SK-N-SH (cell line): ENCODE data around the gene PSMF1. TPM values are rescaled to one million over a fixed set of nuclear protein-coding genes. Genes with fewer than 3 reads are reported as not detected.

ENCODE experiments used
- CTCF ChIA-PET: fragments of 300-600, 350-600 bp; formaldehyde crosslinking; extraction: SDS; loops from one replicate; lab custom pipeline; 2021; lab: Yijun Ruan, JAX
- POLR2A ChIA-PET: fragments of 350-600 bp; sonication (Branson Sonifier 250); formaldehyde crosslinking; extraction: SDS; loops from one replicate; lab custom pipeline; 2020; ENCODE audit warnings: antibody characterized with exemption, inconsistent platforms; lab: Yijun Ruan, JAX
- DNase-seq: peaks from one replicate; pipeline ENCODE4 v3.0.0; 2012
- H2AFZ ChIP-seq: fragments of 200-600 bp; sonication (generic); 2 replicates; pipeline ENCODE4 v1.8.1; 2016; ENCODE audit warnings: antibody characterized with exemption, mild to moderate bottlenecking, low read depth
- H3F3A ChIP-seq: fragments of 200-600 bp; sonication (generic); replicated peaks from 2 replicates; pipeline ENCODE3; 2016; ENCODE audit warnings: antibody characterized with exemption, mild to moderate bottlenecking; ENCODE audit not compliant: insufficient read depth
- H3K27ac ChIP-seq, 2 experiments: fragments of 200-500 bp in 1 of 2; fragments of 200-600 bp in 1 of 2; sonication (Bioruptor generic) in 1 of 2; sonication (generic), shearing (Covaris generic) in 1 of 2; 2 replicates each; pipeline versions ENCODE4 v1.5.1 to v1.6.1; 2014 to 2016; ENCODE audit warnings: low read depth in 2 of 2, inconsistent platforms in 1 of 2, low read length in 1 of 2, mild to moderate bottlenecking in 1 of 2, mixed read lengths in 1 of 2
- H3K27me3 ChIP-seq: fragments of 200-600 bp; sonication (generic), shearing (Covaris generic); 2 replicates; pipeline ENCODE4 v1.6.1; 2016; ENCODE audit warnings: mixed run types; ENCODE audit not compliant: insufficient read depth
- H3K36me3 ChIP-seq, 2 experiments: fragments of 200-500 bp in 1 of 2; fragments of 200-600 bp in 1 of 2; sonication (Bioruptor generic) in 1 of 2; sonication (generic) in 1 of 2; replicated peaks in 1 of 2; 2 replicates each; pipeline versions ENCODE3 to v1.5.1; 2014 to 2016; ENCODE audit warnings: low read length in 1 of 2, mild to moderate bottlenecking in 1 of 2; ENCODE audit not compliant: insufficient read depth in 2 of 2, control insufficient read depth in 1 of 2
- H3K4me1 ChIP-seq, 2 experiments: fragments of 200-500 bp in 1 of 2; fragments of 200-600 bp in 1 of 2; sonication (Bioruptor generic) in 1 of 2; sonication (generic), shearing (Covaris generic) in 1 of 2; 2 replicates each; pipeline versions ENCODE4 v1.5.1 to v1.6.1; 2014 to 2016; ENCODE audit warnings: low read depth in 1 of 2, low read length in 1 of 2, mixed run types in 1 of 2; ENCODE audit not compliant: insufficient read depth in 2 of 2, control insufficient read depth in 1 of 2
- H3K4me2 ChIP-seq: fragments of 200-600 bp; sonication (generic), shearing (Covaris generic); 2 replicates; pipeline ENCODE4 v1.6.1; 2017; ENCODE audit warnings: mixed run types
- H3K4me3 ChIP-seq, 2 experiments: fragments of 200-500 bp in 1 of 2; fragments of 200-600 bp in 1 of 2; sonication (Bioruptor generic) in 1 of 2; sonication (generic), shearing (Covaris generic) in 1 of 2; 2 replicates each; pipeline versions ENCODE4 v1.5.1 to v1.8.1; 2014 to 2016; ENCODE audit warnings: low read depth in 2 of 2, inconsistent platforms in 1 of 2, low read length in 1 of 2, mild to moderate bottlenecking in 1 of 2, mixed read lengths in 1 of 2, moderate library complexity in 1 of 2
- H3K79me2 ChIP-seq: fragments of 200-600 bp; sonication (generic); 2 replicates; pipeline ENCODE4 v1.8.1; 2017; ENCODE audit warnings: mild to moderate bottlenecking; ENCODE audit not compliant: insufficient read depth
- H3K9ac ChIP-seq: fragments of 200-600 bp; sonication (generic); 2 replicates; pipeline ENCODE4 v1.6.1; 2017; ENCODE audit warnings: mixed run types
- H3K9me2 ChIP-seq: fragments of 200-600 bp; sonication (generic); 2 replicates; pipeline ENCODE4 v1.6.1; 2017; ENCODE audit warnings: mixed run types
- H3K9me3 ChIP-seq: fragments of 200-600 bp; sonication (generic); 2 replicates; pipeline ENCODE4 v1.6.1; 2017; ENCODE audit warnings: mixed run types, mild to moderate bottlenecking, moderate library complexity
- H4K20me1 ChIP-seq: fragments of 200-600 bp; sonication (generic); 2 replicates; pipeline ENCODE4 v1.6.1; 2017; ENCODE audit warnings: mild to moderate bottlenecking, mixed run types; ENCODE audit not compliant: insufficient read depth
- CHD2 ChIP-seq: fragments of 150-350 bp; IDR thresholded peaks from 2 replicates; pipeline ENCODE4 v1.6.1; 2018; ENCODE audit warnings: low read length; ENCODE audit not compliant: partially characterized antibody
- EP300 ChIP-seq, 2 experiments: IDR thresholded peaks; 2 replicates each; pipeline versions ENCODE4 v1.4.0 to v1.6.1; 2012; ENCODE audit warnings: borderline replicate concordance in 1 of 2, low read depth in 1 of 2, low read length in 1 of 2
- FOSL2 ChIP-seq: IDR thresholded peaks from 2 replicates; pipeline ENCODE4 v1.4.0; 2012; ENCODE audit warnings: low read depth, mild to moderate bottlenecking, moderate library complexity, borderline replicate concordance
- FOXJ3 ChIP-seq: sonication (generic); formaldehyde crosslinking; IDR thresholded peaks from 2 replicates; pipeline ENCODE4 v1.5.1; 2020; ENCODE audit warnings: mild to moderate bottlenecking, missing genetic modification reagents
- FOXM1 ChIP-seq: IDR thresholded peaks from 2 replicates; pipeline ENCODE4 v1.4.0; 2012; ENCODE audit warnings: low read depth, mild to moderate bottlenecking
- GABPA ChIP-seq: IDR thresholded peaks from 2 replicates; pipeline ENCODE4 v1.4.0; 2012; ENCODE audit warnings: low read depth, mild to moderate bottlenecking
- IRF3 ChIP-seq: fragments of 150-350 bp; IDR thresholded peaks from 2 replicates; pipeline ENCODE4 v1.6.1; 2016; ENCODE audit warnings: mild to moderate bottlenecking, low read depth, low read length
- JUND ChIP-seq: IDR thresholded peaks from 2 replicates; pipeline ENCODE4 v1.4.0; 2012
- MAX ChIP-seq: IDR thresholded peaks from 2 replicates; pipeline ENCODE4 v1.4.0; 2012; ENCODE audit warnings: low read depth
- MXI1 ChIP-seq: IDR thresholded peaks from 2 replicates; pipeline ENCODE4 v1.6.1; 2012; ENCODE audit warnings: mild to moderate bottlenecking, low read depth, low read length, improper control_type of control experiment
- NRF1 ChIP-seq: IDR thresholded peaks from 2 replicates; pipeline ENCODE4 v1.6.1; 2012; ENCODE audit warnings: low read depth, mild to moderate bottlenecking, low read length
- POLR2AphosphoS5 ChIP-seq: IDR thresholded peaks from 2 replicates; pipeline ENCODE4 v1.6.1; 2012; ENCODE audit warnings: low read depth, low read length
- RAD21 ChIP-seq: IDR thresholded peaks from 2 replicates; pipeline ENCODE4 v1.6.1; 2012; ENCODE audit warnings: mild to moderate bottlenecking, low read length
- RCOR1 ChIP-seq: fragments of 150-350 bp; IDR thresholded peaks from 2 replicates; pipeline ENCODE4 v1.6.1; 2017; ENCODE audit warnings: antibody characterized with exemption, low read length
- RFX5 ChIP-seq: IDR thresholded peaks from 2 replicates; pipeline ENCODE4 v1.6.1; 2012; ENCODE audit warnings: mild to moderate bottlenecking, improper control_type of control experiment, low read length
- SMC3 ChIP-seq: IDR thresholded peaks from 2 replicates; pipeline ENCODE4 v1.6.1; 2012; ENCODE audit warnings: low read depth, low read length, improper control_type of control experiment
- TCF12 ChIP-seq: IDR thresholded peaks from 2 replicates; pipeline ENCODE4 v1.4.0; 2012
- TEAD4 ChIP-seq: IDR thresholded peaks from 2 replicates; pipeline ENCODE4 v1.4.0; 2012; ENCODE audit warnings: mild to moderate bottlenecking, borderline replicate concordance; ENCODE audit not compliant: insufficient read depth
- USF1 ChIP-seq: IDR thresholded peaks from 2 replicates; pipeline ENCODE4 v1.4.0; 2012; ENCODE audit warnings: low read depth, borderline replicate concordance
- ZBTB33 ChIP-seq: IDR thresholded peaks from 2 replicates; pipeline ENCODE4 v1.4.0; 2012; ENCODE audit warnings: low read depth, borderline replicate concordance
- WGBS: methylation state at CpG from one replicate; pipeline ENCODE4 v1.1.6; 2017; ENCODE audit warnings: low lambda C conversion rate; 5-methylcytosine and 5-hydroxymethylcytosine counted together
- polyA plus RNA-seq, 3 experiments: library from polyadenylated mRNA; depleted of rRNA; stranded (reverse); fragments of >200 nt; gene quantifications; 2 replicates each; pipeline ENCODE4 v1.2.3, GENCODE V29; 2012

Gene PSMF1
- polyA plus RNA-seq, 1 of the 3 experiments (the other 2 are of a cell fraction) = 103 TPM

- H3K9ac ChIP-seq = no peak overlapping the region
- ChIA-PET CTCF (interaction anchor here (1.9 to 3.5 kb wide), 2 partner anchors 22 to 23 kb away, joined by 6 to 16 read pairs; no protein-coding TSS in a partner anchor), POLR2A (no interaction called here)
- H2AFZ ChIP-seq = no peak overlapping the region
- no peak for DNase-seq
- no peaks in the 10 kb centered on the region for H3K9me2 ChIP-seq
- H3K36me3 ChIP-seq = no peaks in the 10 kb centered on the region
- TF ChIP-seq EP300 (IDR thresholded peaks at IDR 0.05; ENCODE audit: borderline replicate concordance in 1 of 2, low read depth in 1 of 2, low read length in 1 of 2) (no peak), FOXM1 (no peak), JUND (no peak), RFX5 (no peak), MAX (no peak), TEAD4 (no peak), FOSL2 (no peak), SMC3 (no peak), RCOR1 (no peak), FOXJ3 (CRISPR knock-in tag) (no peak), CHD2 (no peak)
- TF ChIP-seq, all 33 proteins: peak for 0
- Histone ChIP-seq H3K4me2 (no peak overlapping the region), H3K27ac (no peak overlapping the region), H3K79me2 (no peaks in the 10 kb centered on the region), H3K27me3 (no peaks in the 10 kb centered on the region), H3F3A (no peaks in the 10 kb centered on the region), H3K4me1 (no peaks in the 10 kb centered on the region), H3K4me3 (no peak overlapping the region), H4K20me1 (no peaks in the 10 kb centered on the region), H3K9me3 (no peaks in the 10 kb centered on the region)
- WGBS = 30% methylated on average over 6 of the region's 6 CpGs
Measured at GRCh38 chr20:1085492-1086276, 32.7 kb upstream of the PSMF1 start.

GRCh38 chr20:1086277-1087213, 31.9 kb upstream of the PSMF1 start:
- Histone ChIP-seq H3K27me3 (no peaks in the 10 kb centered on the region), H3K9me3 (no peaks in the 10 kb centered on the region), H3K4me3 (no peak overlapping the region), H3K79me2 (no peaks in the 10 kb centered on the region), H4K20me1 (no peaks in the 10 kb centered on the region), H3K4me1 (no peaks in the 10 kb centered on the region), H3K9ac (no peak overlapping the region), H2AFZ (no peak overlapping the region), H3K4me2 (no peak overlapping the region), H3F3A (no peaks in the 10 kb centered on the region), H3K36me3 (no peaks in the 10 kb centered on the region), H3K27ac (no peak overlapping the region), H3K9me2 (no peaks in the 10 kb centered on the region)
- POLR2A ChIA-PET = no interaction called here
- 30% methylated on average over 5 of the region's 5 CpGs for WGBS
- CTCF ChIA-PET = interaction anchor here (1.9 kb wide), 1 partner anchor 22 kb away, joined by 6 read pairs; no protein-coding TSS in a partner anchor
- no peak for DNase-seq
- TF ChIP-seq TCF12 = no peak
- no peak for TF ChIP-seq SMC3
- no peak for TF ChIP-seq RAD21
- TF ChIP-seq GABPA = no peak
- TF ChIP-seq MXI1 = no peak
- TF ChIP-seq ZBTB33 = no peak
- TF ChIP-seq USF1 = no peak
- no peak for TF ChIP-seq IRF3
- TF ChIP-seq POLR2AphosphoS5 = no peak
- TF ChIP-seq CHD2 = no peak
- no peak for TF ChIP-seq MAX
- no peak for TF ChIP-seq NRF1
- no peak for TF ChIP-seq FOXM1
- no peak for TF ChIP-seq RFX5
